Neural progenitor cell (in vitro differentiated cells): ENCODE data around the gene GARIN1A.

Experiments
- EZH2 ChIP-seq: fragments of 200-600 bp; sonication (generic); IDR thresholded peaks from 2 replicates; pipeline ENCODE4 v1.6.1; 2017; ENCODE audit warnings: antibody characterized with exemption, mild to moderate bottlenecking, moderate library complexity
- EZH2phosphoT487 ChIP-seq: fragments of 200-600 bp; sonication (generic); IDR thresholded peaks from 2 replicates; pipeline ENCODE4 v1.6.1; 2017; ENCODE audit warnings: antibody characterized with exemption
- TF ChIP-seq, protein P1 (sequence below): fragments of 200-600 bp; sonication (generic); IDR thresholded peaks from 2 replicates; pipeline ENCODE4 v1.5.1; 2017; ENCODE audit warnings: antibody characterized with exemption, mild to moderate bottlenecking

GRCh38 chr7:128699895-128700294 is 27.8 kb downstream of the GARIN1A start:
- TF ChIP-seq, protein P1, sequence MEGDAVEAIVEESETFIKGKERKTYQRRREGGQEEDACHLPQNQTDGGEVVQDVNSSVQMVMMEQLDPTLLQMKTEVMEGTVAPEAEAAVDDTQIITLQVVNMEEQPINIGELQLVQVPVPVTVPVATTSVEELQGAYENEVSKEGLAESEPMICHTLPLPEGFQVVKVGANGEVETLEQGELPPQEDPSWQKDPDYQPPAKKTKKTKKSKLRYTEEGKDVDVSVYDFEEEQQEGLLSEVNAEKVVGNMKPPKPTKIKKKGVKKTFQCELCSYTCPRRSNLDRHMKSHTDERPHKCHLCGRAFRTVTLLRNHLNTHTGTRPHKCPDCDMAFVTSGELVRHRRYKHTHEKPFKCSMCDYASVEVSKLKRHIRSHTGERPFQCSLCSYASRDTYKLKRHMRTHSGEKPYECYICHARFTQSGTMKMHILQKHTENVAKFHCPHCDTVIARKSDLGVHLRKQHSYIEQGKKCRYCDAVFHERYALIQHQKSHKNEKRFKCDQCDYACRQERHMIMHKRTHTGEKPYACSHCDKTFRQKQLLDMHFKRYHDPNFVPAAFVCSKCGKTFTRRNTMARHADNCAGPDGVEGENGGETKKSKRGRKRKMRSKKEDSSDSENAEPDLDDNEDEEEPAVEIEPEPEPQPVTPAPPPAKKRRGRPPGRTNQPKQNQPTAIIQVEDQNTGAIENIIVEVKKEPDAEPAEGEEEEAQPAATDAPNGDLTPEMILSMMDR: no peak
- no peak for TF ChIP-seq EZH2
- TF ChIP-seq EZH2phosphoT487: no peak
